Activated B cell treated with CpG ODN at 0.5 μM for 24 hours (primary cell): Measurements from ENCODE around the gene KLHL3. TPM values are rescaled to one million over a fixed set of nuclear protein-coding genes. Genes with fewer than 3 reads are reported as not detected.

Experiments used
- ATAC-seq: fragments of 200-7000 bp; cut with Tn5 transposase; one replicate; pipeline ENCODE4 v1.10.0; 2021; ENCODE audit warnings: low read depth, mild to moderate bottlenecking, moderate library complexity
- CTCF ChIA-PET: fragments of 350-600 bp; sonication (Branson Sonifier 250); formaldehyde crosslinking; loops from one replicate; lab custom pipeline; 2021; ENCODE audit warnings: antibody characterized with exemption; lab: Charles Lee
- POLR2A ChIA-PET: fragments of 350-600 bp; sonication (Branson Sonifier 250); formaldehyde crosslinking; loops from one replicate; lab custom pipeline; 2021; ENCODE audit warnings: antibody characterized with exemption; lab: Charles Lee
- DNase-seq: peaks from one replicate; pipeline ENCODE4 v3.0.0; 2022
- H3K27ac Mint-ChIP-seq: one replicate; pipeline ENCODE4 v1.8.0; 2020; ENCODE audit warnings: mixed read lengths
- H3K27me3 Mint-ChIP-seq: one replicate; pipeline ENCODE4 v1.8.0; 2021; ENCODE audit warnings: mixed read lengths
- H3K36me3 Mint-ChIP-seq: one replicate; pipeline ENCODE4 v1.8.0; 2021; ENCODE audit warnings: low read depth, mixed read lengths
- H3K4me1 Mint-ChIP-seq: one replicate; pipeline ENCODE4 v1.8.0; 2021; ENCODE audit warnings: mixed read lengths
- H3K4me3 Mint-ChIP-seq: one replicate; pipeline ENCODE4 v1.8.0; 2020; ENCODE audit warnings: mild to moderate bottlenecking, mixed read lengths
- H3K9me3 Mint-ChIP-seq: one replicate; pipeline ENCODE4 v1.8.0; 2020; ENCODE audit warnings: mixed read lengths
- intact Hi-C: fragments of 100-400 bp; cut with micrococcal nuclease; formaldehyde crosslinking; loops from one replicate; pipeline ENCODE4 v1.15.1; 2024
- total RNA-seq: library from RNA; stranded (reverse); gene quantifications from 2 replicates; pipeline ENCODE4 v1.2.3, GENCODE V29; 2022
- TF ChIP-seq, protein P1 (sequence below): fragments of 200-600 bp; IDR thresholded peaks from one replicate; pipeline ENCODE4 v1.8.0; 2022; ENCODE audit warnings: antibody characterized with exemption, mild to moderate bottlenecking

Gene KLHL3
- total RNA-seq, 1 donor from 2014 or later = 5.9 TPM

DNA sequence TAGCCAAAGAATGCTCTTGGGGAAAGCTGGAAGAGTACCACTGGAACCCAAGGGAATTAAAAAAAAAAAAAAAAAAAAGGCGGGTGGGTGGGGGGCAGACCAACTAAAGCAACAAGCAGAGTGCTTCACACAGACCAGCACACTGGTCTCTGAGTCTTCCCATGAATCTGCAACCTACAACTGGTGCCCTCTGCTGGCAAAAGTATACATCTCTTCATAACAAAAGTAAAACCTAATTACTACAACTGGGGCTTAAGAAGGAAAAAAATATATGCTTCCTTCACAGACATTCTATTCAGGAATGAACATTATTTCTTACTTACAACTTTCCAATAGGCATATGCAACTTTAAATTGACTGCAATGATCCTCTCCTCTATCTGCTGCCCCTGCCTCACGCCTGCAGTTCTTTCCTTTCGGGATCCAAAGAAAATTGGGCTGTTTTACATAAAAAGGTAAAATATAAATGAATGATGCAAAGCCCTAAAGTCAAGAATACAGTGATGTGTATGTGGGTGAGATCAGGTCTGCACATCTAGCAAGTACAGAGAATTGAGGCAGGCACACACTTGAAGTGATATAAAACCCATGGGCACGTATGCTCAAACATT, 7.2 kb upstream of the KLHL3 start:
- H3K27me3 Mint-ChIP-seq = no peaks in the 10 kb centered on the region

DNA sequence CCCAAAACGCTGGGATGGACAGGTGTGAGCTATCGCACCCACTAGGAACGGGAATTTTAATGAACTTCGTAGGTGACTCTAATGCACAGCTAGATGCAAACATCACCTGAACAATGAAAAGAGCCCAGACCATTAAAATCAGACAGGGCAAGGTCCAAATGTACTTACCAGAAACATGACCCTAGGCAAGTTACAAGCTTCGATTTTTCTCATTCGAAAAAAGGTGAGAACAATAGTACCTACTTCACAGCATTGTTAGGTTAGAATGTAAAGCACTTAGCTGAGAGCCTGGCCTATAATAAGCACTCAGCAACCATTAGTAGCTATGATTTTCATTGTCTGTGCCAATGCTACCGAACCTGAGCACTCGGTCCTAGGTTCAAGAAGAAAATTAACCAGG, 5.8 kb upstream of the KLHL3 start:
- ATAC-seq (no peak), DNase-seq (no peak)
- intact Hi-C loops = loop anchor here (5.0 kb wide), 1 partner anchor 1854 kb away; no protein-coding TSS in a partner anchor
- Mint-ChIP-seq H3K36me3 (no peaks in the 10 kb centered on the region), H3K4me1 (peaks cover 4% of the 10 kb centered on the region), H3K4me3 (no peak overlapping the region), H3K27me3 (no peaks in the 10 kb centered on the region), H3K27ac (no peak overlapping the region), H3K9me3 (peaks cover 4% of the 10 kb centered on the region)
- CTCF ChIA-PET = interaction anchor here (0.7 to 5.5 kb wide), 13 partner anchors 10 to 157 kb away, joined by 3 to 80 read pairs (median 4); partner anchors contain the start of gene HNRNPA0
- TF ChIP-seq, protein P1, sequence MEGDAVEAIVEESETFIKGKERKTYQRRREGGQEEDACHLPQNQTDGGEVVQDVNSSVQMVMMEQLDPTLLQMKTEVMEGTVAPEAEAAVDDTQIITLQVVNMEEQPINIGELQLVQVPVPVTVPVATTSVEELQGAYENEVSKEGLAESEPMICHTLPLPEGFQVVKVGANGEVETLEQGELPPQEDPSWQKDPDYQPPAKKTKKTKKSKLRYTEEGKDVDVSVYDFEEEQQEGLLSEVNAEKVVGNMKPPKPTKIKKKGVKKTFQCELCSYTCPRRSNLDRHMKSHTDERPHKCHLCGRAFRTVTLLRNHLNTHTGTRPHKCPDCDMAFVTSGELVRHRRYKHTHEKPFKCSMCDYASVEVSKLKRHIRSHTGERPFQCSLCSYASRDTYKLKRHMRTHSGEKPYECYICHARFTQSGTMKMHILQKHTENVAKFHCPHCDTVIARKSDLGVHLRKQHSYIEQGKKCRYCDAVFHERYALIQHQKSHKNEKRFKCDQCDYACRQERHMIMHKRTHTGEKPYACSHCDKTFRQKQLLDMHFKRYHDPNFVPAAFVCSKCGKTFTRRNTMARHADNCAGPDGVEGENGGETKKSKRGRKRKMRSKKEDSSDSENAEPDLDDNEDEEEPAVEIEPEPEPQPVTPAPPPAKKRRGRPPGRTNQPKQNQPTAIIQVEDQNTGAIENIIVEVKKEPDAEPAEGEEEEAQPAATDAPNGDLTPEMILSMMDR = no peak
- POLR2A ChIA-PET = interaction anchor here (0.6 to 2.1 kb wide), 3 partner anchors 10 to 302 kb away, joined by 3 to 9 read pairs (median 5); partner anchors contain the start of gene HNRNPA0

More for the DNA sequence above, 7.2 kb upstream of the KLHL3 start:
- no peak for DNase-seq
- ChIA-PET CTCF (interaction anchor here (1.0 to 5.5 kb wide), 9 partner anchors 8 to 112 kb away, joined by 3 to 80 read pairs (median 4); partner anchors contain the start of gene HNRNPA0), POLR2A (interaction anchor here (0.6 to 2.1 kb wide), 2 partner anchors 10 to 1531 kb away, joined by 4 to 9 read pairs; partner anchors contain the start of gene HNRNPA0)
- peaks cover 4% of the 10 kb centered on the region for H3K4me1 Mint-ChIP-seq
- intact Hi-C loops = loop anchor here (1.0 to 5.0 kb wide), 3 partner anchors 83 to 1856 kb away; no protein-coding TSS in a partner anchor
- H3K9me3 Mint-ChIP-seq = no peaks in the 10 kb centered on the region
- H3K4me3 Mint-ChIP-seq = no peak overlapping the region
- H3K36me3 Mint-ChIP-seq = no peaks in the 10 kb centered on the region
- TF ChIP-seq, protein P1 = no peak
- H3K27ac Mint-ChIP-seq = no peak overlapping the region
- peak; percentile 88 for ATAC-seq

DNA sequence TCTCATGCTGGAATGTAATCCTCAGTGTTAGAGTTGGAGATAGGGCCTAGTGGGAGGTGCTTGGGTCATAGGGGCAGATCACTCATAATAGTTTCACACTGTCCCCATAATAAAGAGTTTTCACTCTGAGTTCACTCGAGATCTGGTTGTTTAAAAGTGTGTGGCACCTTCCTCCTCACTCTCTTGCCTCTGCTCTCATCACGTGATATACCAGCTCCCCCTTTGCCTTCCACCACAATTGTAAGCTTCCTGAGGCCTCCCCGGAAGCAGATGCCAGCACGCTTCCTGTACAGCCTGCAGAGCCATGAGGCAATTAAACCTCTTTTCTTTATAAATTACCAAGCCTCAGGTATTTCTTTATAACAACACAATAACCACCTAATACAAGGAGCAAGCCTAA, 3.8 kb upstream of the KLHL3 start:
- H3K4me1 Mint-ChIP-seq = peaks cover 4% of the 10 kb centered on the region
- intact Hi-C loops = loop anchor here (5.0 kb wide), 1 partner anchor 1852 kb away; no protein-coding TSS in a partner anchor
- H3K9me3 Mint-ChIP-seq = peaks cover 4% of the 10 kb centered on the region
- no peaks in the 10 kb centered on the region for H3K27me3 Mint-ChIP-seq
- ATAC-seq = no peak
- DNase-seq = no peak
- ChIA-PET CTCF (interaction anchor here (1.9 to 5.5 kb wide), 3 partner anchors 12 to 109 kb away, joined by 7 to 80 read pairs (median 73); no protein-coding TSS in a partner anchor), POLR2A (no interaction called here)
- no peaks in the 10 kb centered on the region for H3K36me3 Mint-ChIP-seq
- H3K27ac Mint-ChIP-seq = no peak overlapping the region
- TF ChIP-seq, protein P1 = no peak
- no peak overlapping the region for H3K4me3 Mint-ChIP-seq

DNA sequence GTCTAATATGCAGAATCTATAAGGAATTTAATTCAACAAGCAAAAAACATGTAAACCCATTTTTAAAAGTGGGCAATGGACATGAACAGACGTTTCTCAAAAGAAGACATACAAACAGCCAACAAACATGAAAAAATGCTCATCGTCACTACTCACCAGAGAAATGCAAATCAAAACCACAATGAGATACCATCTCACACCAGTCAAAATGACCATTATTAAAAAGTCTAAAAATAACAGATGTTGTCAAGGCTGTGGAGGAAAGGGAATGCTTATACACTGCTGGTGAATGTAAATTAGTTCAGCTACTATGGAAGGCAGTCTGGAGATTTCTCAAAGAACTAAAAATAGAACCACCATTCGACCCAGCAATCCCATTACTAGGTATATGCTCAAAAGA, 3.1 kb upstream of the KLHL3 start:
- no peak overlapping the region for H3K4me3 Mint-ChIP-seq
- peaks cover 4% of the 10 kb centered on the region for H3K4me1 Mint-ChIP-seq
- no peaks in the 10 kb centered on the region for H3K36me3 Mint-ChIP-seq
- CTCF ChIA-PET = interaction anchor here (5.5 kb wide), 1 partner anchor 78 kb away, joined by 80 read pairs; no protein-coding TSS in a partner anchor
- intact Hi-C loops = no loop called here
- TF ChIP-seq, protein P1 = no peak
- POLR2A ChIA-PET = no interaction called here
- no peaks in the 10 kb centered on the region for H3K27me3 Mint-ChIP-seq
- no peak for DNase-seq
- H3K27ac Mint-ChIP-seq = no peak overlapping the region
- H3K9me3 Mint-ChIP-seq = peaks cover 4% of the 10 kb centered on the region
- ATAC-seq = no peak
